Activated naive CD8-positive, alpha-beta T cell treated with anti-CD3 and anti-CD28 coated beads, Interleukin-2, amount 10 ng/mL, durations not matched to agents 7 days and 5 days (primary cell): ENCODE measurements around the gene BLOC1S4. TPM values are rescaled to one million over a fixed set of nuclear protein-coding genes. Genes with fewer than 3 reads are reported as not detected.
"Not testable (repeated sequence)": the region's sequence is repeated elsewhere in the genome, so short reads cannot be mapped to it uniquely, and the experiment has no call there.

Experiments
- ATAC-seq: fragments of 150-1000 bp; cut with Tn5 transposase; one replicate; pipeline ENCODE4 v1.10.0; 2021; ENCODE audit warnings: low read depth, moderate library complexity
- POLR2A ChIA-PET: fragments of 350-600 bp; sonication (Branson Sonifier 250); formaldehyde crosslinking; loops from one replicate; lab custom pipeline; 2021; ENCODE audit warnings: antibody characterized with exemption; lab: Charles Lee
- DNase-seq: peaks from one replicate; pipeline ENCODE4 v3.0.0; 2021
- H3K27ac Mint-ChIP-seq: one replicate; pipeline ENCODE4 v1.8.0; 2022; ENCODE audit warnings: mild to moderate bottlenecking, mixed read lengths
- H3K27me3 Mint-ChIP-seq: one replicate; pipeline ENCODE4 v1.8.0; 2022; ENCODE audit warnings: mild to moderate bottlenecking, moderate library complexity, mixed read lengths
- H3K36me3 Mint-ChIP-seq: one replicate; pipeline ENCODE4 v1.8.0; 2021; ENCODE audit warnings: mild to moderate bottlenecking, mixed read lengths
- H3K4me1 Mint-ChIP-seq: one replicate; pipeline ENCODE4 v1.8.0; 2021; ENCODE audit warnings: mixed read lengths
- H3K4me3 Mint-ChIP-seq: one replicate; pipeline ENCODE4 v1.8.0; 2022; ENCODE audit warnings: mild to moderate bottlenecking, moderate library complexity, mixed read lengths
- H3K9me3 Mint-ChIP-seq: one replicate; pipeline ENCODE4 v1.8.0; 2021; ENCODE audit warnings: mixed read lengths
- total RNA-seq, 2 experiments: library from RNA; stranded (reverse); gene quantifications; one replicate each; pipeline ENCODE4 v1.2.3, GENCODE V29; 2021

The BLOC1S4 gene, protein sequence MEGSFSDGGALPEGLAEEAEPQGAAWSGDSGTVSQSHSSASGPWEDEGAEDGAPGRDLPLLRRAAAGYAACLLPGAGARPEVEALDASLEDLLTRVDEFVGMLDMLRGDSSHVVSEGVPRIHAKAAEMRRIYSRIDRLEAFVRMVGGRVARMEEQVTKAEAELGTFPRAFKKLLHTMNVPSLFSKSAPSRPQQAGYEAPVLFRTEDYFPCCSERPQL
- 10 to 100 TPM; 23.9 to 24.3 TPM for total RNA-seq

DNA sequence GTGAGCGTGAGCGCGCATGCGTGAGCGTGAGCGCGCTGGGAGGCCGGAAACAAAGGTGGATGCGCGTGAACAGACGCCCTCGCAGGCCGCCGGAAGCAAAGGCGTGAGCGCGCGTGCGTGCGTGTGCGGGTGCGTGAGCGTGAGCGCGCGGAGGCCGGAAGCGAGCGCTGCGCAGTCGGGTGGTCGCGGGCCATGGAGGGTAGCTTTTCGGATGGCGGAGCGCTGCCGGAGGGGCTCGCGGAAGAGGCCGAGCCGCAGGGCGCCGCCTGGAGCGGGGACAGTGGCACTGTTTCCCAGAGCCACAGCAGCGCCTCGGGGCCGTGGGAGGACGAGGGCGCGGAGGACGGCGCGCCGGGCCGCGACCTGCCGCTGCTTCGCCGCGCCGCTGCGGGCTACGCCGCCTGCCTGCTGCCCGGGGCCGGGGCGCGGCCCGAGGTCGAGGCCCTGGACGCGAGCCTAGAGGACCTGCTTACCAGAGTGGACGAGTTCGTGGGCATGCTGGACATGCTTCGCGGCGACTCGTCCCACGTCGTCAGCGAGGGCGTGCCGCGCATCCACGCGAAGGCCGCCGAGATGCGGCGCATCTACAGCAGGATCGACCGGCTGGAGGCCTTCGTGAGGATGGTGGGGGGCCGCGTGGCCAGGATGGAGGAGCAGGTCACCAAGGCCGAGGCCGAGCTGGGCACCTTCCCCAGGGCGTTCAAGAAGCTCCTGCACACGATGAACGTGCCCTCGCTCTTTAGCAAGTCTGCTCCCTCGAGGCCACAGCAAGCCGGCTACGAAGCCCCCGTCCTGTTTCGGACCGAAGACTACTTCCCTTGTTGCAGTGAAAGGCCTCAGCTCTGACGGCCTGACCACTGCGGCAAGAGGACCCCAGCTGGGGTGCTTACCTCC is at the start of gene BLOC1S4:
BLOC1S4 (plus strand) TSS at position 157 of the 894 bp plus-strand sequence; CDS start at position 193, 36 bp downstream.
- H3K4me1 Mint-ChIP-seq = peaks cover 25% of the 10 kb centered on the region
- H3K4me3 Mint-ChIP-seq = peak within 1 kb of the TSS; percentile 90
- H3K27me3 Mint-ChIP-seq = peaks cover 2% of the 10 kb centered on the region
- peak within 1 kb of the TSS; percentile 95 for H3K27ac Mint-ChIP-seq
- peaks cover 5% of the 10 kb centered on the region for H3K9me3 Mint-ChIP-seq
- peak; percentile 80 for ATAC-seq
- POLR2A ChIA-PET = interaction anchor here (0.8 to 3.5 kb wide), 13 partner anchors 10 to 352 kb away, joined by 3 to 60 read pairs (median 4); partner anchors contain the start of genes GRPEL1, KIAA0232, MAN2B2 and MRFAP1
- peaks cover 3% of the 10 kb centered on the region for H3K36me3 Mint-ChIP-seq
- peak; percentile 95 for DNase-seq

DNA sequence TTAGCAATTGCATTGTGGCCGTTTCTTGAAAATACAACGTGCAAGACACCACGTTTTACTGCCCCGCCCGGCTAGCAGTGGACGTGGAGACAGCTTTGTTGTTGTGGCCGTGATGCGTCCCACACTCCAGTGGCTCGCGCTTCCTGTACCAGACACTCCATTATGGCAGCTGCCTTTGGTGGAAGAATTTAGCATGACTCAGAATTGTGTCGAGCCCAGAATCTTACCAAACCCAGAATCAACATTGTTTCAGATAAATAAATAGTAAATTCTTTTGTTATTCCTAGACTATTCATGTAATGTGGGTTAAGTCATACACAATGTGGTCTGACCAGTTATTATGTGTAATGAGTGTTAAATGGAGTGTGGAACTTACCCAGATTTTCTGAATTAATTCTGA is 47.6 kb upstream of the BLOC1S4 start:
- peaks cover 3% of the 10 kb centered on the region for H3K36me3 Mint-ChIP-seq
- H3K4me1 Mint-ChIP-seq = peaks cover 3% of the 10 kb centered on the region
- H3K9me3 Mint-ChIP-seq = no peaks in the 10 kb centered on the region
- ATAC-seq (no peak), DNase-seq (no peak)
- POLR2A ChIA-PET = no interaction called here
- H3K27ac Mint-ChIP-seq = no peak overlapping the region
- H3K27me3 Mint-ChIP-seq = peaks cover 5% of the 10 kb centered on the region
- H3K4me3 Mint-ChIP-seq = no peak overlapping the region

DNA sequence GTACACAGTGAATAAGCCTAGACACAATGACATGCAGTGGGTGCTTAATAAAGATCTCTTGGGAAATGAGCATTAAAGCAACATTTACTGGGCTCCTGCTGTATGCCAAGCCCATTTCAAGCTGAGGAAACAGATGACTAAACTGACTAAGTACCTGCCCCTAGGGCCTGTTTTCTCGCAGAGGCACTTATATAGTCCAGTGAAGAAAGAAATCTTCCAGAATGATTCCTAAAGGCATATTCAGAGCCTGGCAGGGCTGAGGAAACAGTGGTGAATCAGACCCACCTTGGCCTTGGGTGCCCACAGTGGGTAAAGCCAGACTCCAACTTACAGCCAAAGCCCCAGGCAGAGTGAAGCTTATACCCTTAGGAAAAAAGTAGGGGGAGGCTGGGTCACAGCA is 44.3 kb upstream of the BLOC1S4 start:
- H3K4me3 Mint-ChIP-seq = no peak overlapping the region

DNA sequence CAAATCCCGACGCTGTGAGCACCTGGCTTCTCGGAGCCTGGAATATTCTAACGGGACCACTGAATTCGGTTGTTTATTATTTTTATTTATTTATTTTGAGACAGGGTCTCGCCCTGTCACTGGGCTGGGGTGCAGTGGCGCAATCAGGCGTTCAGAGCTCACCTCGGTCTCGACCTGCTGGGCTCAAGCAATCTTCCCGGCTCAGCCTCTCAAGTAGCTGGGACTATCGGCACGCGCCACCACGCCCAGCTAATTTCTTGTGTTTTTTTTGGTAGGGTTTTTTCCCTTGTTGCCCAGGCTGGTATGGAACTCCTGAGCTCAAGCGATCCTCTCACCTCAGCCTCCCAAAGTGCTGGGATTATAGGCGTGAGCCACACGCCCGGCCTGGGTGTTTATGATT is 43.8 kb upstream of the BLOC1S4 start:
- H3K27me3 Mint-ChIP-seq = peaks cover 1% of the 10 kb centered on the region
- no peak for ATAC-seq

More for the DNA sequence above, 44.3 kb upstream of the BLOC1S4 start:
- no peak for DNase-seq
- Mint-ChIP-seq H3K27ac (no peak overlapping the region), H3K27me3 (peaks cover 1% of the 10 kb centered on the region), H3K4me1 (peaks cover 23% of the 10 kb centered on the region), H3K36me3 (peaks cover 17% of the 10 kb centered on the region), H3K9me3 (no peaks in the 10 kb centered on the region)
- POLR2A ChIA-PET = interaction anchor here (0.6 to 5.1 kb wide), 4 partner anchors 9 to 594 kb away, joined by 3 to 68 read pairs (median 20); partner anchors contain the start of gene MRFAP1
- no peak for ATAC-seq

DNA sequence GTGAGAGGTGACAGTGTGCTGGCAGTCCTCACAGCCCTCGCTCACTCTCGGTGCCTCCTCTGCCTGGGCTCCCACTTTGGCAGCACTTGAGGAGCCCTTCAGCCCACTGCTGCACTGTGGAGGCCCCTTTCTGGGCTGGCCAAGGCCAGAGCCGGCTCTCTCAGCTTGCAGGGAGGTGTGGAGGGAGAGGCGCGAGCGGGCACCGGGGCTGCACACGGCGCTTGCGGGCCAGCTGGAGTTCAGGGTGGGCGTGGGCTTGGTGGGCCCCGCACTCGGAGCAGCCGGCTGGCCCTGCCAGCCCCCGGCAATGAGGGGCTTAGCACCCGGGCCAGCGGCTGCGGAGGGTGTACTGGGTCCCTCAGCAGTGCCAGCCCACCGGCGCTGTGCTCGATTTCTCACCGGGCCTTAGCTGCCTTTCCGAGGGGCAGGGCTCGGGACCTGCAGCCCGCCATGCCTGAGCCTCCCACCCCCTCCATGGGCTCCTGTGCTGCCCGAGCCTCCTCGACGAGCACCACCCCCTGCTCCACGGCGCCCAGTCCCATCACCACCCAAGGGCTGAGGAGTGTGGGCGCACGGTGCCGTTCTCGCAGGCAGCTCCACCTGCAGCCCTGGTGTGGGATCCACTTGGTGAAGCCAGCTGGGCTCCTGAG is 43.3 kb upstream of the BLOC1S4 start:
- DNase-seq, ATAC-seq, H3K27me3 Mint-ChIP-seq, H3K9me3 Mint-ChIP-seq: not testable (repeated sequence)
- POLR2A ChIA-PET = interaction anchor here (1.0 to 5.6 kb wide), 10 partner anchors 10 to 105 kb away, joined by 3 to 199 read pairs (median 26); partner anchors contain the start of genes BLOC1S4, MRFAP1, MRFAP1L1 and S100P
- peak overlapping the region; percentile 99 for H3K27ac Mint-ChIP-seq
- peaks cover 25% of the 10 kb centered on the region for H3K36me3 Mint-ChIP-seq
- peak overlapping the region; percentile 94 for H3K4me3 Mint-ChIP-seq
- peaks cover 34% of the 10 kb centered on the region for H3K4me1 Mint-ChIP-seq

More for the DNA sequence above, 43.8 kb upstream of the BLOC1S4 start:
- POLR2A ChIA-PET = interaction anchor here (3.1 to 5.1 kb wide), 4 partner anchors 9 to 35 kb away, joined by 18 to 124 read pairs (median 52); partner anchors contain the start of genes MRFAP1 and MRFAP1L1
- H3K36me3 Mint-ChIP-seq = peaks cover 20% of the 10 kb centered on the region
- H3K27ac Mint-ChIP-seq = no peak overlapping the region
- no peak for DNase-seq
- H3K4me3 Mint-ChIP-seq = no peak overlapping the region
- H3K9me3 Mint-ChIP-seq = no peaks in the 10 kb centered on the region
- peaks cover 28% of the 10 kb centered on the region for H3K4me1 Mint-ChIP-seq

DNA sequence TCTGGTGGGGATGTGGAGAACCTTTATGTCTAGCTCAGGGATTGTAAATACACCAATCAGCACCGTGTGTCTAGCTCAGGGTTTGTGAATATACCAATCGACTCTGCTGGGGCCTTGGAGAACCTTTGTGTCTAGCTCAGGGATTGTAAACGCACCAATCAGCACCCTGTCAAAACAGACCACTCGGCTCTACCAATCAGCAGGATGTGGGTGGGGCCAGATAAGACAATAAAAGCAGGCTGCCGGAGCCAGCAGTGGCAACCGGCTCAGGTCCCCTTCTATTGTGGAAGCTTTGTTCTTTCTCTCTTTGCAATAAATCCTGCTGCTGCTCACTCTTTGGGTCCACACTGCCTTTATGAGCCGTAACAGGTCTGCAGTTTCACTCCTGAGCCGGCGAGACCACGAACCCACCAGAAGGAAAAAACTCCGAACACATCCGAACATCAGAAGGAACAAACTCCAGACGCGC is 42.7 kb upstream of the BLOC1S4 start:
- peak; percentile 63 for DNase-seq
- Mint-ChIP-seq H3K4me1 (peaks cover 35% of the 10 kb centered on the region), H3K36me3 (peaks cover 26% of the 10 kb centered on the region), H3K4me3 (peak overlapping the region; percentile 94), H3K27ac (peak overlapping the region; percentile 99)
- peak; percentile 9 for ATAC-seq
- POLR2A ChIA-PET = interaction anchor here (0.8 to 5.6 kb wide), 17 partner anchors 10 to 395 kb away, joined by 3 to 199 read pairs (median 7); partner anchors contain the start of genes BLOC1S4, GRPEL1, MRFAP1 and MRFAP1L1
- not testable (repeated sequence) for H3K27me3 Mint-ChIP-seq, H3K9me3 Mint-ChIP-seq

DNA sequence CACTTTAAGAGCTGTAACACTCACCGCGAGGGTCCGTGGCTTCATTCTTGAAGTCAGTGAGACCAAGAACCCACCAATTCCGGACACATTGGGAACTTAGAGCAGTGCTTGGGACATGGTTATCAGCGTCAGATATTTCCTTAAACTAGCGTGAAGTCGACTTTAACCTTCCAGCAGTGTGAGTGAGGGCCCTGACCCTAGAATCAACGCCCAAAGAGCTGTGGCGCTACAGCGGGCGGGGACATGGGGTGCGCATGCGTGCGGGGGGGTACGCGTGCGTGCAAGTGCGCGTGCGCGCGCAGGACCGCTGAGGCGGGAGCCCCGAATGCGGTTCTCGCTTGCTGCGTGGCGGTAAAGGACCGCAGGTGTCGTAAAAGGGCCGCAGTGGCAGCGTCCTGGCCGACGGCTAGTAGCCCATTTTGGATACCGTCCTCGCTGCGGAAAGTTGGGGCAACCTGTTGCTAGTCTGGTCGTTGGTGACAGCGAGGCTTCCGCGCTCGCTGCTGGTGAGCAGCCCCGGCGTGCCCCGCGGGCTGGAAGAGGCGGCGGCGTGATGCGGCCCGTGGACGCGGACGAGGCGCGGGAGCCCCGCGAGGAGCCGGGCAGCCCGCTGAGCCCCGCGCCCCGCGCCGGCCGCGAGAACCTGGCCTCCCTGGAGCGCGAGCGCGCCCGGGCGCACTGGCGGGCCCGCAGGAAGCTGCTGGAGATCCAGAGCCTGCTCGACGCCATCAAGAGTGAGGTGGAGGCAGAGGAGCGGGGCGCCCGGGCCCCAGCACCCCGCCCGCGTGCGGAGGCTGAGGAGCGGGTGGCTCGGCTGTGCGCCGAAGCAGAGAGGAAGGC is 42.1 kb upstream of the BLOC1S4 start:
- Mint-ChIP-seq H3K9me3 (no peaks in the 10 kb centered on the region), H3K4me3 (peak overlapping the region; percentile 94), H3K27me3 (peaks cover 1% of the 10 kb centered on the region), H3K36me3 (peaks cover 32% of the 10 kb centered on the region), H3K4me1 (peaks cover 40% of the 10 kb centered on the region), H3K27ac (peak overlapping the region; percentile 99)
- ATAC-seq (peak; percentile 78), DNase-seq (peak; percentile 95)
- POLR2A ChIA-PET = interaction anchor here (0.8 to 5.6 kb wide), 24 partner anchors 10 to 394 kb away, joined by 3 to 199 read pairs (median 7); partner anchors contain the start of genes BLOC1S4, GRPEL1, MRFAP1 and MRFAP1L1

DNA sequence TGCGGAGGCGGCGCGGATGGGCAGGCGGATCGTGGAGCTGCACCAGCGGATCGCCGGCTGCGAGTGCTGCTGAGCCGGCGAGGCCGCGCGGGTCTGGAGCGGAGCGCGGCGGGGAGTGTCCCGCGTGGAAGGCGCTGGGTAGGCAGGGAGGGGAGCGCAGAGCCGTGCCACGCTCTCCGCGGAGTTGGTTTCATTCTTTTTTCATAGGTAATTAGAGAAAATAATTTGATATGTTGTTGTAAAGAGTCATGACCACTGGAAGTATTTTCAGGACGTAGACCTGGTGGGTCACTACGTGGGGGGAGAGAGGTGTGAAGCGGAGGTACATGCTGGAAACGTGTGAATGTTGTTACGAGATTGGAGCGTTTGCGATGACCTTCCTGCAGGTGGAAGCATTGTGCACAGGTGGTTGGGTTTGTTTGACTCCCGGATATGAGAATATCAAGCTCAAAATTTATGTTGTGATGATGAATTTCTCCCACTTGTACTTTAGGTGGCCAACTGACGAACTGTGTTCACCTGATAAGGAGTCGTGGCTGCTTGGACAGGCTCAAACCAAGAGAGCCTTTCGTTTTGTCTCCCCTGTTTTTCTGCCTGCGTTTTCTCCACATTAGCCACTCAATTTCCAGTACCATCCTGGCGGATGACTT is 41.3 kb upstream of the BLOC1S4 start:
- peak overlapping the region; percentile 94 for H3K4me3 Mint-ChIP-seq
- H3K36me3 Mint-ChIP-seq = peaks cover 37% of the 10 kb centered on the region
- H3K4me1 Mint-ChIP-seq = peaks cover 43% of the 10 kb centered on the region
- ATAC-seq = peak; percentile 28
- H3K9me3 Mint-ChIP-seq = no peaks in the 10 kb centered on the region
- POLR2A ChIA-PET = interaction anchor here (0.9 to 5.6 kb wide), 20 partner anchors 9 to 393 kb away, joined by 3 to 199 read pairs (median 8); partner anchors contain the start of genes BLOC1S4, GRPEL1, MRFAP1 and MRFAP1L1
- no peak for DNase-seq
- no peaks in the 10 kb centered on the region for H3K27me3 Mint-ChIP-seq
- peak overlapping the region; percentile 99 for H3K27ac Mint-ChIP-seq

DNA sequence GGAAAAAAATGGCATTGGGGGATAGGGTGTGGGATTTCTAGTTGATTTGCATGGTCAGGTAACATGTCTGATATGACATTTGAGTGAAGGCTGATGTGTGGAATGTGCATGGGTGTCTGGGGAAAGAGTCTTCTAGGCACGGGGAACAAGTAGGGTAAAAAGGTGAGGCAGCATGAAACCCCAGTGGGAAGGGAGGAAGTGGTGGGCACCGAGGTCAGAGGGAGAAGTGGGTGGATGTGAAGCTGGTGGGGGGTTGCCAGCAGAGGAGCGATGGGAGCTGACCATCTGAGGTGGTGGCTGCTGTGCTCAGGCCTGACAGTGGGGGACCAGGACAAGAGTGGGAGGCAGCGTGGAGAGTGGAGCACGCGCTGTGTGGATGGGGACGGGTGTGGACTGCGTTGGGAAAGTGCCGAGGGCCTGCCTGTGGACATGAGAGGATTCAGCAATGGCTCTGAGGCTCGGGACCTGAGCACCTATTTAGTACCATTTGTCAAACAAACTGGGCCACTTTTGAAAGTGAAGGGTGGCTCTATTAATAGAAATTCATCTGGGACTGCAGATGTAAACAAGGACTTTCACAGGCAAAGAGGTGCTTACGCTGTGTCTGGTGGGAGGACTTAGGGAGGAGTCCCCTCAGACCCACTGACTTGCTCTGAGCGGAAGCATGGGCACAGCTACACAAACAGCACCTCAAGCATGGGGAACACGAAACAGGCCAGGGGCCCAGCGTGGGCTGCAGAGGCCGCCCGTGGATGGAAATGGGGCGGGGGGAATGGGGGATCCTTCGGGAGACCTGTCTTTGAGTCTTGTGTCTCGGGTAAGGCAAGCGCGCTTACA is 39.0 kb upstream of the BLOC1S4 start:
- Mint-ChIP-seq H3K4me3 (peak overlapping the region; percentile 94), H3K4me1 (peaks cover 48% of the 10 kb centered on the region), H3K9me3 (peaks cover 4% of the 10 kb centered on the region), H3K36me3 (peaks cover 54% of the 10 kb centered on the region), H3K27ac (peak overlapping the region; percentile 57), H3K27me3 (no peaks in the 10 kb centered on the region)
- DNase-seq (no peak), ATAC-seq (no peak)
- POLR2A ChIA-PET = interaction anchor here (0.6 to 5.6 kb wide), 4 partner anchors 15 to 167 kb away, joined by 3 to 199 read pairs (median 64); partner anchors contain the start of genes BLOC1S4, MRFAP1L1 and S100P

DNA sequence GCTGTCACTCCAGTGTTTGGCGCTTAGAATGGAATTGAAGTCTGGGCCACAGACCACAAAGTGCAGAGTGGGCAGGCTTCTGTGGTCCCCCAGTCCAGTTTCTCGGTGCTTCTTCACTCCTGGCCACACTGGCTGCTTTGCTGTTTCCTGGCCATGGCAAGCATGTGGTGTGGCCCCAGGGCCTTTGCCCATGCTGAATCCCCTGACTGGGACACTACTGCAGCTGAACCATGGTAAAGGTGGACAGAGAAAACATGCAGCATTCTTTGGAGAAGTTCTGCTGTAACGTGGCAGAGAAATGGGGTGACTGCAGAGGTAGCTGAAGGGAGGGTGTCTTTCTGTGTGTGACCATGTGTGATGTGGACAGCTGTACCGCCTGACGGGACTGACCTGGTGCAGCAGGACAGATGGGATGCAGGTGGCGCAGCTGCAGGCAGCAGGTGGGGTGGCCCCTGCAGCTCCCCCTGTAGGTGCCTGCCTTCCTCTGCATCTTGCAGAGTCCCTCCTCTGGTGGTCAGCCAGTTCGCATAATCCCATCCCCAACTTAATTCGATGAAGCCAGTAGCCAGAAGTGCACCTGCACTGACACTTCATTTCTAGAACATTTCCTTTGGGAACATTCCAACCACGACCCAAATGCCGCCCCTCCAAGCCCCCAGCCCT is 35.5 kb upstream of the BLOC1S4 start:
- no peak for DNase-seq
- peaks cover 48% of the 10 kb centered on the region for H3K36me3 Mint-ChIP-seq
- POLR2A ChIA-PET = interaction anchor here (0.5 to 1.9 kb wide), 5 partner anchors 10 to 285 kb away, joined by 3 to 10 read pairs (median 3); no protein-coding TSS in a partner anchor
- no peak for ATAC-seq
- H3K4me1 Mint-ChIP-seq = peaks cover 46% of the 10 kb centered on the region
- H3K27me3 Mint-ChIP-seq = no peaks in the 10 kb centered on the region
- H3K4me3 Mint-ChIP-seq = no peak overlapping the region
- H3K9me3 Mint-ChIP-seq = peaks cover 4% of the 10 kb centered on the region
- H3K27ac Mint-ChIP-seq = no peak overlapping the region
